Lower leg skin (tissue), 4 donors: ENCODE results near the gene TMEM144. TPM values are rescaled to one million over a fixed set of nuclear protein-coding genes. Genes with fewer than 3 reads are reported as not detected.

ENCODE experiments used
- DNase-seq, 2 donors: peaks; one replicate each; pipeline ENCODE4 v3.0.0-alpha.2; 2019; ENCODE audit warnings: low spot score in 2 of 2
- H3K4me3 ChIP-seq: fragments of 200-600 bp; sonication (generic); 2 replicates; pipeline ENCODE4 v1.5.1; 2017; ENCODE audit warnings: mild to moderate bottlenecking, low read depth; ENCODE audit not compliant: poor library complexity, severe bottlenecking
- CTCF ChIP-seq, 3 donors: fragments of 450-650 bp; IDR thresholded peaks; one replicate each; pipeline ENCODE4 v1.5.1; 2016; ENCODE audit warnings: antibody characterized with exemption in 3 of 3, mild to moderate bottlenecking in 3 of 3, moderate library complexity in 2 of 3
- POLR2A ChIP-seq, 2 donors: fragments of 450-650 bp; IDR thresholded peaks; one replicate each; pipeline ENCODE4 v1.6.1; 2016 to 2017; ENCODE audit warnings: antibody characterized with exemption in 2 of 2, mild to moderate bottlenecking in 1 of 2, moderate library complexity in 1 of 2
- WGBS, 2 donors: methylation state at CpG; one replicate each; pipeline ENCODE4 v1.1.5; 2018; 5-methylcytosine and 5-hydroxymethylcytosine counted together
- intact Hi-C: fragments of 100-400 bp; cut with DNase I; formaldehyde crosslinking; loops from one replicate; pipeline ENCODE4 v1.15.0; 2023; ENCODE audit warnings: low total_unique reads
- total RNA-seq, 4 donors: library from RNA; depleted of rRNA; stranded (reverse); fragments of >200 nt; gene quantifications; one replicate each; pipeline ENCODE4 v1.1.0, GENCODE V29; 2016

TMEM144 gene
- total RNA-seq, 4 donors from 2014 or later: 3.9 to 5.3 (median 4.6) TPM

DNA sequence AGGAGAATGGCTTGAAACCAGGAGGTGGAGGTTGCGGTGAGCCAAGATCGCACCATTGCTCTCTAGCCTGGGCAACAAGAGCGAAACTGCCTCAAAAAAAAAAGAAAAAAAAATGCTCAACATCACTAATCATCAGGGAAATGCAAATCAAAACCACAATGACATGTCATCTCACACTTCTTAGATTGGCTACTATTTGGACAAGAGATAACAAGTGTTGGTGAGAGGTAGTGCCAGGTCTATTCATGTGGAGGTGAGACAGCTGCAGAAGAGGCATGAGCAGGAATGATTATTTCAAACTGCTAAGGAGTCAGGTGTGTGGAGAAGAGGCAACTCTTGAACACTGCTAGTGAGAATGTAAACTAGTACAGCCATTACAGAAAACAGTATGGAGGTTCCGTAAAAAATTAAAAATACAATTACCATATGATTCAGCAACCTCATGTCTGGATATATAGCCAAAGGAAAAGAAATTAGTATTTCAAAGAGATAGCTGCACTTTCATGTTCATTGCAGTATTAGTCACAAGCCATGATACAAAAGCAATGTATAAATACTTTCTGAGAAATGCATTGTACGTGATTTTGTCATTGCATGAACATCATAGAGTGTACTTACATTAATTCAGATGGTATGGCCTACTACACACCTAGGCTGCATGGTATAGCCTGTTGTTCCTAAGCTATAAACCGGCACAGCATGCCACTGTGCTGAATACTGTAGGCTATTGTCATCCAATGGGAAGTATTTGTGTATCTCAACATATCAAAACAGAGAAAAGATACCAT lies 75.3 kb downstream of the TMEM144 start:
- TF ChIP-seq POLR2A (IDR thresholded peaks at IDR 0.05): no peak
- no peak for TF ChIP-seq CTCF (IDR thresholded peaks at IDR 0.05)
- 79 to 81% methylated on average over 6 of the region's 6 CpGs for WGBS, 2 donors
- DNase-seq: no peak
- intact Hi-C loops: no loop called here
- H3K4me3 ChIP-seq: no peak overlapping the region

DNA sequence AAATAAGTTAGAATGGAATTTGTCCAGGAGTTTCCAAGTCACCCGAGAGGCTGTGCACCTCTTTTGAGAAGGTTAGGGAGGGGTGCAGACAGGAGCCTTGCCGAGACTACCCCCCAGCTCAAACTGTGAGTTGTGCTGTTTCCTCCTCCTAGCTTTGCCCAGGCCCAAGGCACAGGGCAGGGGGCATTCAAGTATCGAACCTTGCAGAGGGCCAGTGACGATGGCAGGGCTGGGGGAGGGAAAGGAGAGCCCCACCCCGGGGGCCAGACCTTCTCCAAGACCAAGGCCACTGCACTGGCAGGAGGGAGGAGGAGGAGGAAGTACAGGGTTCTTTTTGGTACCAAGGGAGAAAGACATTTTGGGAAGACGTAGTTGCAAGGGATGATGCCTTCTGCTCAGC lies 80.6 kb downstream of the TMEM144 start:
- intact Hi-C loops: no loop called here

GRCh38 chr4:158291334-158292055 lies 81.2 kb downstream of the TMEM144 start:
- 91 to 95% methylated on average over 10 of the region's 11 CpGs for WGBS, 2 donors
- no peak overlapping the region for H3K4me3 ChIP-seq
- intact Hi-C loops: no loop called here
- DNase-seq: no peak
- TF ChIP-seq POLR2A (IDR thresholded peaks at IDR 0.05): no peak
- no peak for TF ChIP-seq CTCF (IDR thresholded peaks at IDR 0.05)

More for the DNA sequence above, 80.6 kb downstream of the TMEM144 start:
- no peak overlapping the region for H3K4me3 ChIP-seq
- TF ChIP-seq CTCF (IDR thresholded peaks at IDR 0.05) (no peak), POLR2A (IDR thresholded peaks at IDR 0.05) (no peak)
- no peak for DNase-seq
- 89 to 93% methylated on average over 6 of the region's 6 CpGs for WGBS, 2 donors

DNA sequence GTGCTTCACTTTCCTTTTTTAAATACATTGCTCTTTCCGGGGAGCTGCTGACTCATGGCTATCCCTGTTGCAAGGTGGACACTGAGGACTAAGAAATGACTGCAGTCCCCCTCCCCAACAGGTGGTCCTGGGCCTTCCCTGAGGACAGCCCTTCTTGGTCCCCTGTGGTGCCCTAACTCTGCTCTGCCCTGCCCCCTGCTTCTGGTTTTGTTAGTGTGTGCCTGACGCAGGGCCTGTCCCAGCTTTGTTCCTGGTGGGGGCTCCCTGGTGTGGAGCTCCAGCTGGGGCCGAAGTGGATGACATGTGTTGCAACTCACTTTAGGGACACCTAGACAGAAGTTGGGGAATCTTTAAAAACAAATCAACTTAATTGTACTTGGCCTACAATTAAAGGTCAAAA lies 81.9 kb downstream of the TMEM144 start:
- TF ChIP-seq CTCF (IDR thresholded peaks at IDR 0.05) (no peak), POLR2A (IDR thresholded peaks at IDR 0.05) (no peak)
- WGBS, 2 donors: 89 to 92% methylated on average over 3 of the region's 3 CpGs
- DNase-seq: no peak
- no peak overlapping the region for H3K4me3 ChIP-seq
- intact Hi-C loops: no loop called here

DNA sequence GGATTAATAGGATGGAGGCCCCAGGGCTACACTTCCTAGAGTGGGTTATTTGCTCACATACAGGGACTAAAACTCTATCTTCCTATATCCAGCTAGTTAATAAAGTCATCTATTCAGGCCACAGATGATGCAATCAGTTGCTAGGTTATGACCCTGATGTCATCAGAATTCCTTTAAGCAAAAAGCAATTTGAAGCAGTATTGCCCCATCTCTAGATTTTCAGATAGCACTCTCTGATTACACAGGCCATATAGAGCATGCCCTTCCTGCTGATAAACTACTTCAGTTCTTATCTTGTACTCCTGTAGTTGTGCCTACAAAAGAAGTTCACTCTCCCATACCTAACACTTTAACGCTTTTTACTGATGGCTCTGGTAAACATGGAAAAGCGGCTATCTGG lies 84.8 kb downstream of the TMEM144 start:
- DNase-seq: no peak
- WGBS, 2 donors: 87 to 90% methylated on average over 2 of the region's 2 CpGs
- intact Hi-C loops: no loop called here
- no peak overlapping the region for H3K4me3 ChIP-seq
- TF ChIP-seq CTCF (IDR thresholded peaks at IDR 0.05) (no peak), POLR2A (IDR thresholded peaks at IDR 0.05) (no peak)
